Measurements from ENCODE around the gene TMEM51.
A peak's percentile ranks its signal among the peaks of the same experiment; 100 is the strongest.
"Not testable (repeated sequence)": the region's sequence is repeated elsewhere in the genome, so short reads cannot be mapped to it uniquely, and the experiment has no call there.

The TMEM51 gene

GRCh38 chr1:15128520-15129313 is 24.8 kb upstream of the TMEM51 start:
- DNase-seq, result peak; percentile 60

- DNase-seq, result no peak
These were observed 23.6 kb upstream of the TMEM51 start for GRCh38 chr1:15129944-15130343.

- no peak for DNase-seq
These were observed 22.9 kb upstream of the TMEM51 start for GRCh38 chr1:15130607-15131006.

GRCh38 chr1:15132965-15133364 is 20.6 kb upstream of the TMEM51 start:
- DNase-seq, result no peak

GRCh38 chr1:15134285-15134684 is 19.3 kb upstream of the TMEM51 start:
- DNase-seq, result no peak

- DNase-seq, result not testable (repeated sequence)
These were observed 17.9 kb upstream of the TMEM51 start for GRCh38 chr1:15135604-15136003.

- DNase-seq, result no peak
These were observed 15.7 kb upstream of the TMEM51 start for GRCh38 chr1:15137809-15138208.

- DNase-seq, result no peak
These were observed 13.7 kb upstream of the TMEM51 start for GRCh38 chr1:15139654-15140350.

GRCh38 chr1:15141935-15142539 is 11.5 kb upstream of the TMEM51 start:
- peak; percentile 79 for DNase-seq

- no peak for DNase-seq
These were observed 8.2 kb upstream of the TMEM51 start for GRCh38 chr1:15145327-15145726.

GRCh38 chr1:15146142-15146680 is 7.3 kb upstream of the TMEM51 start:
- DNase-seq, result no peak

- no peak for DNase-seq
These were observed 6.6 kb upstream of the TMEM51 start for GRCh38 chr1:15146971-15147376.

GRCh38 chr1:15148004-15148403 is 5.5 kb upstream of the TMEM51 start:
- no peak for DNase-seq

GRCh38 chr1:15148475-15148874 is 5.1 kb upstream of the TMEM51 start:
- no peak for DNase-seq

GRCh38 chr1:15148941-15149340 is 4.6 kb upstream of the TMEM51 start:
- no peak for DNase-seq

- no peak for DNase-seq
These were observed 3.2 kb upstream of the TMEM51 start for GRCh38 chr1:15150376-15150775.

- DNase-seq, result no peak
These were observed 2.2 kb upstream of the TMEM51 start for GRCh38 chr1:15151377-15151806.

GRCh38 chr1:15151871-15152270 is 1.7 kb upstream of the TMEM51 start:
- no peak for DNase-seq

GRCh38 chr1:15152318-15153183 is 996 bp upstream of the TMEM51 start:
- DNase-seq, result peak; percentile 67

GRCh38 chr1:15153842-15154479 is 414 bp downstream of the TMEM51 start:
- DNase-seq, result peak; percentile 34

GRCh38 chr1:15154480-15155036 is 1.0 kb downstream of the TMEM51 start:
- DNase-seq, result no peak

- DNase-seq, result no peak
These were observed 1.6 kb downstream of the TMEM51 start for GRCh38 chr1:15155191-15155590.
